GM12878 (cell line): ENCODE measurements around the gene CHTOP. TPM values are rescaled to one million over a fixed set of nuclear protein-coding genes. Genes with fewer than 3 reads are reported as not detected.

Source experiments
- ATF7 ChIP-seq: fragments of 450-650 bp; IDR thresholded peaks from 2 replicates; pipeline ENCODE4 v1.6.1; 2016; ENCODE audit warnings: low read depth, mild to moderate bottlenecking
- BMI1 ChIP-seq: fragments of 450-650 bp; IDR thresholded peaks from 2 replicates; pipeline ENCODE4 v1.6.1; 2016; ENCODE audit warnings: mild to moderate bottlenecking, moderate library complexity, borderline replicate concordance
- IKZF2 ChIP-seq, 2 experiments: fragments of 450-650 bp; IDR thresholded peaks; 2 replicates each; pipeline ENCODE4 v1.6.1; 2017; ENCODE audit warnings: mild to moderate bottlenecking in 2 of 2, moderate library complexity in 2 of 2
- POLR2AphosphoS2 ChIP-seq: IDR thresholded peaks from 2 replicates; pipeline ENCODE4 v1.6.1; 2011; ENCODE audit warnings: low read depth, mild to moderate bottlenecking, low read length, improper control_type of control experiment, moderate library complexity
- RAD21 ChIP-seq: IDR thresholded peaks from 2 replicates; pipeline ENCODE4 v1.6.1; 2011; ENCODE audit warnings: mild to moderate bottlenecking, low read depth, low read length, moderate library complexity; ENCODE audit not compliant: insufficient read depth
- SIN3A ChIP-seq: IDR thresholded peaks from 2 replicates; pipeline ENCODE4 v1.6.1; 2012; ENCODE audit warnings: low read depth, low read length, improper control_type of control experiment
- polyA plus RNA-seq, 11 experiments: library from polyadenylated mRNA; depleted of rRNA in 4 of 11; unstranded in 6 of 11; stranded (reverse) in 5 of 11; fragments of >200 nt; fragmentation: Nextera tagmentation in 4 of 11; fragmentation: Illumina TruSeq in 1 of 11; extraction: Ambion mirVana in 4 of 11; extraction: Trizol in 1 of 11; gene quantifications; 1 replicate in 1 of 11; 2 replicates in 10 of 11; pipeline versions ENCODE4 v1.2.1 to v1.2.3, GENCODE V29; 2011 to 2016; ENCODE audit warnings: inconsistent platforms in 2 of 11, missing spikeins in 2 of 11, low read depth in 1 of 11
- total RNA-seq, 4 experiments: library from RNA; depleted of rRNA in 3 of 4; stranded (reverse); fragments of >200 nt in 3 of 4; fragmentation: Illumina TruSeq in 1 of 4; extraction: Trizol in 1 of 4; gene quantifications; 2 replicates each; pipeline versions ENCODE4 v1.2.1 to v1.2.3, GENCODE V29; 2013 to 2021
- TF ChIP-seq, protein P1 (sequence below): fragments of 450-650 bp; IDR thresholded peaks from 2 replicates; pipeline ENCODE4 v1.6.1; 2017; ENCODE audit warnings: mild to moderate bottlenecking, low read depth, inconsistent platforms; ENCODE audit not compliant: poor library complexity, severe bottlenecking
- TF ChIP-seq, protein P2 (sequence below): IDR thresholded peaks from 2 replicates; pipeline ENCODE4 v1.6.1; 2011; ENCODE audit warnings: borderline replicate concordance, low read depth, mild to moderate bottlenecking, moderate library complexity, mixed read lengths, low read length; ENCODE audit not compliant: insufficient read depth; ENCODE audit errors: extremely low read length
- TF ChIP-seq, protein P3 (sequence below): IDR thresholded peaks from 2 replicates; pipeline ENCODE4 v1.6.1; 2012; ENCODE audit warnings: low read depth, low read length, improper control_type of control experiment
- TF ChIP-seq, protein P4 (sequence below): fragments of 450-650 bp; formaldehyde crosslinking; IDR thresholded peaks from 2 replicates; pipeline ENCODE4 v1.4.0; 2022; ENCODE audit warnings: mild to moderate bottlenecking, moderate library complexity
- TF ChIP-seq, protein P5 (sequence below), 3 experiments: IDR thresholded peaks in 2 of 3; conservative IDR thresholded peaks in 1 of 3; 2 replicates each; pipeline ENCODE4 v1.5.1; 2011; ENCODE audit warnings: low read depth in 3 of 3, low read length in 3 of 3, mild to moderate bottlenecking in 3 of 3, control low read depth in 2 of 3, moderate library complexity in 2 of 3, inconsistent platforms in 1 of 3, mixed read lengths in 1 of 3; ENCODE audit not compliant: control insufficient read depth in 2 of 3, insufficient read depth in 1 of 3; ENCODE audit errors: extremely low read depth in 1 of 3
- TF ChIP-seq, protein P6 (sequence below): IDR thresholded peaks from 2 replicates; pipeline ENCODE4 v1.6.1; 2012; ENCODE audit warnings: improper control_type of control experiment, low read depth, low read length; ENCODE audit not compliant: insufficient replicate concordance

CHTOP gene
- total and polyA plus RNA-seq, 10 of the 15 experiments (the other 5 are each of a cell fraction or from before 2014, with no cell fraction given): 8.4 to 93.8 (median 52.3) TPM

DNA sequence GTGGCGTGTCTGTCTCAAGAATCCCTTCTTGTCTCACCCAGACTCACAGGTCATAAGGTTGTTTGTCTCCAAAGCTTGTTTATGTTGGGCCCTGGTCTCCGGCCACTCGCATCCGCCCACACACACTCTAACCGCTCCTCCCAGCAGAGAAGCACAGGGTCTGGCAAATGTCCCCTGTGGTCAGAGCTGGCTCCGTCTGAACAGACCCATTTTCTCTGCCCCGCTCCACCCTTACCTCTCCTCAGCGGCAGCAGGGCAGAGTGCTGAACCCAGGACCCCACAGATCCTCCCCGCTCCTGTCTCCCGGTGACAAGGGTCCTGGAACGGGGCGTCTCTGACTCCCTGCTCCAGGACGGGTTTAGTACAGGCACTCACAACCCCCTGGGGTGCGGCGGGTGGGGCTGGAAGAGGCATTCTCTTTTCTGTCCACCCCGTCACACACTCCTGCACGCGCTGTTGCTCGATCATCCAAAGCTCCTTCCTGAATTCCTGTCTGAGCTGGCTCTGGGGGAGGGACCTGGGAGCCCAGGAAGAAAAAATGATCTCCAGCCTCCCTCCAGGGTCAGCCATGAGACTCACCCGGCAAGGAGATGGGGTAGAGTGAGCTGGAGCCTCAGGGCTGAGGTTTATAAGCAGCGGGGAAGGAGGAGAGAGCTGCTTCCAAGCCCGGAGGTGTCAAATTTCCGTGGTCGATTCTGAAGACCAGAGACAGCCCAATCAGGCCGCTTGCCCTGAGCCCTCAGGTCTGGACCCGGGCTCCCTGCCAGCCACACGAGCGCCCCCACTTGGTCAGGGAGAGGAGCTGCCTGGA is 6.8 kb upstream of the CHTOP start, which contains the start of gene S100A13 (continued):
- TF ChIP-seq, protein P1, sequence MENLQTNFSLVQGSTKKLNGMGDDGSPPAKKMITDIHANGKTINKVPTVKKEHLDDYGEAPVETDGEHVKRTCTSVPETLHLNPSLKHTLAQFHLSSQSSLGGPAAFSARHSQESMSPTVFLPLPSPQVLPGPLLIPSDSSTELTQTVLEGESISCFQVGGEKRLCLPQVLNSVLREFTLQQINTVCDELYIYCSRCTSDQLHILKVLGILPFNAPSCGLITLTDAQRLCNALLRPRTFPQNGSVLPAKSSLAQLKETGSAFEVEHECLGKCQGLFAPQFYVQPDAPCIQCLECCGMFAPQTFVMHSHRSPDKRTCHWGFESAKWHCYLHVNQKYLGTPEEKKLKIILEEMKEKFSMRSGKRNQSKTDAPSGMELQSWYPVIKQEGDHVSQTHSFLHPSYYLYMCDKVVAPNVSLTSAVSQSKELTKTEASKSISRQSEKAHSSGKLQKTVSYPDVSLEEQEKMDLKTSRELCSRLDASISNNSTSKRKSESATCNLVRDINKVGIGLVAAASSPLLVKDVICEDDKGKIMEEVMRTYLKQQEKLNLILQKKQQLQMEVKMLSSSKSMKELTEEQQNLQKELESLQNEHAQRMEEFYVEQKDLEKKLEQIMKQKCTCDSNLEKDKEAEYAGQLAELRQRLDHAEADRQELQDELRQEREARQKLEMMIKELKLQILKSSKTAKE: no peak
- peak in 1 of 2 experiments; percentile 9; a peak in 1 of 4 replicates for TF ChIP-seq IKZF2 (IDR thresholded peaks at IDR 0.05)
- TF ChIP-seq, protein P2, sequence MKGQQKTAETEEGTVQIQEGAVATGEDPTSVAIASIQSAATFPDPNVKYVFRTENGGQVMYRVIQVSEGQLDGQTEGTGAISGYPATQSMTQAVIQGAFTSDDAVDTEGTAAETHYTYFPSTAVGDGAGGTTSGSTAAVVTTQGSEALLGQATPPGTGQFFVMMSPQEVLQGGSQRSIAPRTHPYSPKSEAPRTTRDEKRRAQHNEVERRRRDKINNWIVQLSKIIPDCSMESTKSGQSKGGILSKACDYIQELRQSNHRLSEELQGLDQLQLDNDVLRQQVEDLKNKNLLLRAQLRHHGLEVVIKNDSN: no peak
- TF ChIP-seq, protein P3, sequence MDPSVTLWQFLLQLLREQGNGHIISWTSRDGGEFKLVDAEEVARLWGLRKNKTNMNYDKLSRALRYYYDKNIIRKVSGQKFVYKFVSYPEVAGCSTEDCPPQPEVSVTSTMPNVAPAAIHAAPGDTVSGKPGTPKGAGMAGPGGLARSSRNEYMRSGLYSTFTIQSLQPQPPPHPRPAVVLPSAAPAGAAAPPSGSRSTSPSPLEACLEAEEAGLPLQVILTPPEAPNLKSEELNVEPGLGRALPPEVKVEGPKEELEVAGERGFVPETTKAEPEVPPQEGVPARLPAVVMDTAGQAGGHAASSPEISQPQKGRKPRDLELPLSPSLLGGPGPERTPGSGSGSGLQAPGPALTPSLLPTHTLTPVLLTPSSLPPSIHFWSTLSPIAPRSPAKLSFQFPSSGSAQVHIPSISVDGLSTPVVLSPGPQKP: no peak
- TF ChIP-seq, protein P4, sequence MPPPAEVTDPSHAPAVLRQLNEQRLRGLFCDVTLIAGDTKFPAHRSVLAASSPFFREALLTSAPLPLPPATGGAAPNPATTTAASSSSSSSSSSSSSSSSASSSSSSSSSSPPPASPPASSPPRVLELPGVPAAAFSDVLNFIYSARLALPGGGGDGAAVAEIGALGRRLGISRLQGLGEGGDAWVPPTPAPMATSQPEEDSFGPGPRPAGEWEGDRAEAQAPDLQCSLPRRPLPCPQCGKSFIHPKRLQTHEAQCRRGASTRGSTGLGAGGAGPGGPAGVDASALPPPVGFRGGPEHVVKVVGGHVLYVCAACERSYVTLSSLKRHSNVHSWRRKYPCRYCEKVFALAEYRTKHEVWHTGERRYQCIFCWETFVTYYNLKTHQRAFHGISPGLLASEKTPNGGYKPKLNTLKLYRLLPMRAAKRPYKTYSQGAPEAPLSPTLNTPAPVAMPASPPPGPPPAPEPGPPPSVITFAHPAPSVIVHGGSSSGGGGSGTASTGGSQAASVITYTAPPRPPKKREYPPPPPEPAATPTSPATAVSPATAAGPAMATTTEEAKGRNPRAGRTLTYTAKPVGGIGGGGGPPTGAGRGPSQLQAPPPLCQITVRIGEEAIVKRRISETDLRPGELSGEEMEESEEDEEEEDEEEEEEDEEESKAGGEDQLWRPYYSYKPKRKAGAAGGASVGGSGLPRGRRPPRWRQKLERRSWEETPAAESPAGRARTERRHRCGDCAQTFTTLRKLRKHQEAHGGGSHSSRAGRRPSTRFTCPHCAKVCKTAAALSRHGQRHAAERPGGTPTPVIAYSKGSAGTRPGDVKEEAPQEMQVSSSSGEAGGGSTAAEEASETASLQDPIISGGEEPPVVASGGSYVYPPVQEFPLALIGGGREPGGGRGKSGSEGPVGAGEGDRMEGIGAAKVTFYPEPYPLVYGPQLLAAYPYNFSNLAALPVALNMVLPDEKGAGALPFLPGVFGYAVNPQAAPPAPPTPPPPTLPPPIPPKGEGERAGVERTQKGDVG (CRISPR knock-in tag): no peak
- no peak for TF ChIP-seq SIN3A
- TF ChIP-seq POLR2AphosphoS2: no peak
- peak; percentile 41; the same call in 1 of the 2 replicates for TF ChIP-seq RAD21
- TF ChIP-seq, protein P5, sequence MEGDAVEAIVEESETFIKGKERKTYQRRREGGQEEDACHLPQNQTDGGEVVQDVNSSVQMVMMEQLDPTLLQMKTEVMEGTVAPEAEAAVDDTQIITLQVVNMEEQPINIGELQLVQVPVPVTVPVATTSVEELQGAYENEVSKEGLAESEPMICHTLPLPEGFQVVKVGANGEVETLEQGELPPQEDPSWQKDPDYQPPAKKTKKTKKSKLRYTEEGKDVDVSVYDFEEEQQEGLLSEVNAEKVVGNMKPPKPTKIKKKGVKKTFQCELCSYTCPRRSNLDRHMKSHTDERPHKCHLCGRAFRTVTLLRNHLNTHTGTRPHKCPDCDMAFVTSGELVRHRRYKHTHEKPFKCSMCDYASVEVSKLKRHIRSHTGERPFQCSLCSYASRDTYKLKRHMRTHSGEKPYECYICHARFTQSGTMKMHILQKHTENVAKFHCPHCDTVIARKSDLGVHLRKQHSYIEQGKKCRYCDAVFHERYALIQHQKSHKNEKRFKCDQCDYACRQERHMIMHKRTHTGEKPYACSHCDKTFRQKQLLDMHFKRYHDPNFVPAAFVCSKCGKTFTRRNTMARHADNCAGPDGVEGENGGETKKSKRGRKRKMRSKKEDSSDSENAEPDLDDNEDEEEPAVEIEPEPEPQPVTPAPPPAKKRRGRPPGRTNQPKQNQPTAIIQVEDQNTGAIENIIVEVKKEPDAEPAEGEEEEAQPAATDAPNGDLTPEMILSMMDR (IDR thresholded peaks at IDR 0.05 in 2 of 3, conservative IDR thresholded peaks at IDR 0.05 in 1 of 3; ENCODE audit: control insufficient read depth in 2 of 3, extremely low read depth in 1 of 3, insufficient read depth in 1 of 3, low read depth in 3 of 3, low read length in 3 of 3): peak in 2 of 3 experiments; percentile 49 to 66
- TF ChIP-seq, protein P6, sequence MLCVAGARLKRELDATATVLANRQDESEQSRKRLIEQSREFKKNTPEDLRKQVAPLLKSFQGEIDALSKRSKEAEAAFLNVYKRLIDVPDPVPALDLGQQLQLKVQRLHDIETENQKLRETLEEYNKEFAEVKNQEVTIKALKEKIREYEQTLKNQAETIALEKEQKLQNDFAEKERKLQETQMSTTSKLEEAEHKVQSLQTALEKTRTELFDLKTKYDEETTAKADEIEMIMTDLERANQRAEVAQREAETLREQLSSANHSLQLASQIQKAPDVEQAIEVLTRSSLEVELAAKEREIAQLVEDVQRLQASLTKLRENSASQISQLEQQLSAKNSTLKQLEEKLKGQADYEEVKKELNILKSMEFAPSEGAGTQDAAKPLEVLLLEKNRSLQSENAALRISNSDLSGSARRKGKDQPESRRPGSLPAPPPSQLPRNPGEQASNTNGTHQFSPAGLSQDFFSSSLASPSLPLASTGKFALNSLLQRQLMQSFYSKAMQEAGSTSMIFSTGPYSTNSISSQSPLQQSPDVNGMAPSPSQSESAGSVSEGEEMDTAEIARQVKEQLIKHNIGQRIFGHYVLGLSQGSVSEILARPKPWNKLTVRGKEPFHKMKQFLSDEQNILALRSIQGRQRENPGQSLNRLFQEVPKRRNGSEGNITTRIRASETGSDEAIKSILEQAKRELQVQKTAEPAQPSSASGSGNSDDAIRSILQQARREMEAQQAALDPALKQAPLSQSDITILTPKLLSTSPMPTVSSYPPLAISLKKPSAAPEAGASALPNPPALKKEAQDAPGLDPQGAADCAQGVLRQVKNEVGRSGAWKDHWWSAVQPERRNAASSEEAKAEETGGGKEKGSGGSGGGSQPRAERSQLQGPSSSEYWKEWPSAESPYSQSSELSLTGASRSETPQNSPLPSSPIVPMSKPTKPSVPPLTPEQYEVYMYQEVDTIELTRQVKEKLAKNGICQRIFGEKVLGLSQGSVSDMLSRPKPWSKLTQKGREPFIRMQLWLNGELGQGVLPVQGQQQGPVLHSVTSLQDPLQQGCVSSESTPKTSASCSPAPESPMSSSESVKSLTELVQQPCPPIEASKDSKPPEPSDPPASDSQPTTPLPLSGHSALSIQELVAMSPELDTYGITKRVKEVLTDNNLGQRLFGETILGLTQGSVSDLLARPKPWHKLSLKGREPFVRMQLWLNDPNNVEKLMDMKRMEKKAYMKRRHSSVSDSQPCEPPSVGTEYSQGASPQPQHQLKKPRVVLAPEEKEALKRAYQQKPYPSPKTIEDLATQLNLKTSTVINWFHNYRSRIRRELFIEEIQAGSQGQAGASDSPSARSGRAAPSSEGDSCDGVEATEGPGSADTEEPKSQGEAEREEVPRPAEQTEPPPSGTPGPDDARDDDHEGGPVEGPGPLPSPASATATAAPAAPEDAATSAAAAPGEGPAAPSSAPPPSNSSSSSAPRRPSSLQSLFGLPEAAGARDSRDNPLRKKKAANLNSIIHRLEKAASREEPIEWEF: no peak
- no peak for TF ChIP-seq BMI1
- no peak for TF ChIP-seq ATF7
